ENCODE data around the gene RBM15B. TPM values are rescaled to one million over a fixed set of nuclear protein-coding genes. Genes with fewer than 3 reads are reported as not detected.

RBM15B gene
- total RNA-seq, 1 donor from 2014 or later = 75.8 TPM

DNA sequence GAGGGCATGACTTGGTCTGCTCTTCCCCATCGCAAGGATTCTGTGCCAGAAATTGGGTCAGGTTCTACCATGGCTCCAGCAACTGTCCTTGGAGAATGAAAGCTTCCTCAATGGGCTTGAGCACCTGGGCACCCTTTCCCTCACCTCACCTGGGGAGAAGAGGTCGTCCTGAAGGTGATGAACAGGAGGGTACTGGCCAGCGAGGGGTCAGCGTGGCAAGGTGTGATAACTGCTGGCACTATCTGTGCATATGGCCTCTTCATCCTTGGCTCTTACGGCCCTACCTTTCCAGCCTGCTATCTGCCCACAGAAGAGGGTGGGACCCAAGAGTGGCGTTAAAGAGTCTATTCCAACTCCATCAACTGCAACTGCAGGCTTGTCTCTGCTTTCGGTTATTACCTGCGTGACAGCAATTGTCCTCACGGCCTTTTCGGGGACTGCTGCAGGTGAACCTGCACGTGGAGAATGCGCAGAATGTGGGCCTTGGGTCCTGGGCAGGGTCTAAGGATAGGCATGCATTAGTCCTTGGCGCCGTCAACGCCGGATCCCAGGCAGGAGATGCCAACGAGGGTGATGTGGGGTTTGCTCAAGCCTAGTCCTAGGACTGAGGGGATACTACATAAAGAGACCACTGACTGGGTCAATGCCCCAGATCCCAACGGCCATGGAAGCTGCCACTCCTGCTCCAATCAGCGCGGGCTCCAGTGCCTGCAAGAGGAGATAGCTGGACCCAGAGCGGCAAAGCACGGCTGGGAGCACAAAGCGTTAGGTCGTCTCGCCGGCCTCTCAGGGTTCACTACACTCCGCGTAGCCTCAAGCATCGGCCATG, 625 bp upstream of the RBM15B start:
- H3K4me3 Mint-ChIP-seq (ENCODE audit: low read depth) = peak overlapping the region; percentile 56
- H3K36me3 Mint-ChIP-seq (ENCODE audit: insufficient read depth) = peaks cover 36% of the 10 kb centered on the region
- no peaks in the 10 kb centered on the region for H3K27me3 Mint-ChIP-seq
- DNase-seq (ENCODE audit: low spot score, unreplicated experiment) = no peak
- H3K9me3 Mint-ChIP-seq (ENCODE audit: low read depth) = no peaks in the 10 kb centered on the region
- peaks cover 52% of the 10 kb centered on the region for H3K4me1 Mint-ChIP-seq (ENCODE audit: low read depth)
- TF ChIP-seq, protein P1, sequence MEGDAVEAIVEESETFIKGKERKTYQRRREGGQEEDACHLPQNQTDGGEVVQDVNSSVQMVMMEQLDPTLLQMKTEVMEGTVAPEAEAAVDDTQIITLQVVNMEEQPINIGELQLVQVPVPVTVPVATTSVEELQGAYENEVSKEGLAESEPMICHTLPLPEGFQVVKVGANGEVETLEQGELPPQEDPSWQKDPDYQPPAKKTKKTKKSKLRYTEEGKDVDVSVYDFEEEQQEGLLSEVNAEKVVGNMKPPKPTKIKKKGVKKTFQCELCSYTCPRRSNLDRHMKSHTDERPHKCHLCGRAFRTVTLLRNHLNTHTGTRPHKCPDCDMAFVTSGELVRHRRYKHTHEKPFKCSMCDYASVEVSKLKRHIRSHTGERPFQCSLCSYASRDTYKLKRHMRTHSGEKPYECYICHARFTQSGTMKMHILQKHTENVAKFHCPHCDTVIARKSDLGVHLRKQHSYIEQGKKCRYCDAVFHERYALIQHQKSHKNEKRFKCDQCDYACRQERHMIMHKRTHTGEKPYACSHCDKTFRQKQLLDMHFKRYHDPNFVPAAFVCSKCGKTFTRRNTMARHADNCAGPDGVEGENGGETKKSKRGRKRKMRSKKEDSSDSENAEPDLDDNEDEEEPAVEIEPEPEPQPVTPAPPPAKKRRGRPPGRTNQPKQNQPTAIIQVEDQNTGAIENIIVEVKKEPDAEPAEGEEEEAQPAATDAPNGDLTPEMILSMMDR (IDR thresholded peaks at IDR 0.05; ENCODE audit: unreplicated experiment) = no peak
- H3K27ac Mint-ChIP-seq = peak overlapping the region; percentile 89

DNA sequence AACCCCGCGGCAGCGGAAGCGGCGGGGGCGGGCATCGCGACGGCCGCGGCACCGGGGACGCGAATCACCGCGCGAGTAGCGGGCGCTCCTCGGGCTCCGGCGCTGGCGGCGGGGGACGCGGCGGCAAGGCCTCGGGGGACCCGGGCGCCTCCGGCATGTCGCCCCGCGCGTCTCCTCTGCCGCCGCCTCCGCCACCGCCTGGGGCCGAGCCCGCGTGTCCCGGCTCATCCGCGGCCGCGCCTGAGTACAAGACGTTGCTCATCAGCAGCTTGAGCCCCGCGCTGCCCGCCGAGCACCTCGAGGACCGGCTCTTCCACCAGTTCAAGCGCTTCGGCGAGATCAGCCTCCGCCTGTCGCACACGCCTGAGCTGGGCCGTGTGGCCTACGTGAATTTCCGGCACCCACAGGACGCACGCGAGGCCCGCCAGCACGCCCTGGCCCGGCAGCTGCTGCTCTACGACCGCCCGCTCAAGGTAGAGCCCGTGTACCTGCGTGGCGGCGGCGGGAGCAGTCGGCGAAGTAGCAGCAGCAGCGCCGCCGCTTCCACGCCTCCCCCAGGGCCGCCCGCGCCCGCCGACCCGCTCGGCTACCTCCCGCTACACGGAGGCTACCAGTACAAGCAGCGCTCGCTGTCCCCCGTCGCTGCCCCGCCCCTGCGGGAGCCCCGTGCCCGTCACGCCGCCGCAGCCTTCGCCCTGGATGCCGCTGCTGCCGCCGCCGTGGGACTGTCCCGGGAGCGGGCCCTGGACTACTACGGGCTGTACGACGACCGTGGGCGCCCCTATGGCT, 675 bp downstream of the RBM15B start:
- Mint-ChIP-seq H3K4me3 (ENCODE audit: low read depth) (peak overlapping the region; percentile 85), H3K36me3 (ENCODE audit: insufficient read depth) (peaks cover 36% of the 10 kb centered on the region), H3K4me1 (ENCODE audit: low read depth) (peaks cover 42% of the 10 kb centered on the region), H3K27ac (peak overlapping the region; percentile 96), H3K27me3 (no peaks in the 10 kb centered on the region), H3K9me3 (ENCODE audit: low read depth) (no peaks in the 10 kb centered on the region)
- DNase-seq (ENCODE audit: low spot score, unreplicated experiment) = peak; percentile 31
- TF ChIP-seq, protein P1 (IDR thresholded peaks at IDR 0.05; ENCODE audit: unreplicated experiment) = no peak

DNA sequence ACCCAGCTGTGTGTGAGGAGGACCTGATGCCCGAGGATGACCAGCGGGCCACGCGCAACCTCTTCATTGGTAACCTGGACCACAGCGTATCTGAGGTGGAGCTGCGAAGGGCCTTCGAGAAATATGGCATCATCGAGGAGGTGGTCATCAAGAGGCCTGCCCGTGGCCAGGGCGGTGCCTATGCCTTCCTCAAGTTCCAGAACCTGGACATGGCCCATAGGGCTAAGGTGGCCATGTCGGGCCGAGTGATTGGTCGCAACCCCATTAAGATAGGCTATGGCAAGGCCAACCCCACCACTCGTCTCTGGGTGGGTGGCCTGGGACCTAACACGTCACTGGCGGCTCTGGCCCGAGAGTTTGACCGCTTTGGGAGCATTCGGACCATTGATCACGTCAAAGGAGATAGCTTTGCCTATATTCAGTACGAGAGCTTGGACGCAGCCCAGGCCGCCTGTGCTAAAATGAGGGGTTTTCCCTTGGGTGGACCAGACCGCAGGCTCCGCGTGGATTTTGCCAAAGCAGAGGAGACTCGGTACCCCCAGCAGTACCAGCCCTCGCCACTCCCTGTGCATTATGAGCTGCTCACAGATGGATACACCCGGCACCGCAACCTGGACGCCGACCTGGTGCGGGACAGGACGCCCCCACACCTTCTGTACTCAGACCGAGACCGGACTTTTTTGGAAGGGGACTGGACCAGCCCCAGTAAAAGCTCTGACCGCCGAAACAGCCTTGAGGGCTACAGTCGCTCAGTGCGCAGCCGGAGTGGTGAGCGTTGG, 1.5 kb downstream of the RBM15B start:
- H3K27ac Mint-ChIP-seq = peak overlapping the region; percentile 91
- H3K27me3 Mint-ChIP-seq = no peaks in the 10 kb centered on the region
- H3K4me1 Mint-ChIP-seq (ENCODE audit: low read depth) = peaks cover 40% of the 10 kb centered on the region
- H3K36me3 Mint-ChIP-seq (ENCODE audit: insufficient read depth) = peaks cover 36% of the 10 kb centered on the region
- no peaks in the 10 kb centered on the region for H3K9me3 Mint-ChIP-seq (ENCODE audit: low read depth)
- H3K4me3 Mint-ChIP-seq (ENCODE audit: low read depth) = peak overlapping the region; percentile 85
- TF ChIP-seq, protein P1 (IDR thresholded peaks at IDR 0.05; ENCODE audit: unreplicated experiment) = no peak
- DNase-seq (ENCODE audit: low spot score, unreplicated experiment) = no peak

DNA sequence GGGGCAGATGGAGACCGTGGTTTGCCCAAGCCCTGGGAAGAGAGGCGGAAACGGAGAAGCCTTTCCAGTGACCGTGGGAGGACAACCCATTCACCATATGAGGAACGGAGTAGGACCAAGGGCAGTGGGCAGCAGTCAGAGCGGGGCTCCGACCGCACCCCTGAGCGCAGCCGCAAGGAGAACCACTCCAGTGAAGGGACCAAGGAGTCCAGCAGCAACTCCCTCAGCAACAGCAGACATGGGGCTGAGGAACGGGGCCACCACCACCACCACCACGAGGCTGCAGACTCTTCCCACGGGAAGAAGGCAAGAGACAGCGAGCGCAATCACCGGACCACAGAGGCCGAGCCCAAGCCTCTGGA, 2.0 kb downstream of the RBM15B start:
- no peaks in the 10 kb centered on the region for H3K27me3 Mint-ChIP-seq
- DNase-seq (ENCODE audit: low spot score, unreplicated experiment) = no peak
- H3K36me3 Mint-ChIP-seq (ENCODE audit: insufficient read depth) = peaks cover 32% of the 10 kb centered on the region
- peak overlapping the region; percentile 91 for H3K27ac Mint-ChIP-seq
- peaks cover 34% of the 10 kb centered on the region for H3K4me1 Mint-ChIP-seq (ENCODE audit: low read depth)
- H3K9me3 Mint-ChIP-seq (ENCODE audit: low read depth) = no peaks in the 10 kb centered on the region
- H3K4me3 Mint-ChIP-seq (ENCODE audit: low read depth) = peak overlapping the region; percentile 85
- TF ChIP-seq, protein P1 (IDR thresholded peaks at IDR 0.05; ENCODE audit: unreplicated experiment) = no peak

DNA sequence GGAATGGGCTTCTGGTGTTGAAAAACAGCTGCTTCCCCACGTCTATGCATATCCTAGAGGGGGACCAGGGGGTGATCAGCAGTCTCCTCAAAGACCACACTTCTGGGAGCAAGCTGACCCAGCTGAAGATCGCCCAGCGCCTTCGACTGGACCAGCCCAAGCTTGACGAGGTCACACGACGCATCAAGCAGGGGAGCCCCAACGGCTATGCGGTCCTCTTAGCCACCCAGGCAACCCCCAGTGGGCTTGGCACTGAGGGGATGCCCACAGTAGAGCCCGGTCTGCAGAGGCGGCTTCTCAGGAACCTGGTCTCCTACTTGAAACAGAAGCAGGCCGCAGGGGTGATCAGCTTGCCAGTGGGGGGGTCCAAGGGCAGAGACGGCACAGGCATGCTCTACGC, 2.5 kb downstream of the RBM15B start:
- no peaks in the 10 kb centered on the region for H3K27me3 Mint-ChIP-seq
- H3K4me3 Mint-ChIP-seq (ENCODE audit: low read depth) = peak overlapping the region; percentile 63
- no peak for DNase-seq (ENCODE audit: low spot score, unreplicated experiment)
- TF ChIP-seq, protein P1 (IDR thresholded peaks at IDR 0.05; ENCODE audit: unreplicated experiment) = no peak
- peaks cover 31% of the 10 kb centered on the region for H3K4me1 Mint-ChIP-seq (ENCODE audit: low read depth)
- H3K36me3 Mint-ChIP-seq (ENCODE audit: insufficient read depth) = peaks cover 29% of the 10 kb centered on the region
- H3K27ac Mint-ChIP-seq = peak overlapping the region; percentile 81
- H3K9me3 Mint-ChIP-seq (ENCODE audit: low read depth) = no peaks in the 10 kb centered on the region

Measured in progenitor cell of endocrine pancreas (in vitro differentiated cells).